Iris pigment epithelial cell (primary cell): ENCODE measurements around the gene LRIT3.
"Not testable (repeated sequence)": the region's sequence is repeated elsewhere in the genome, so short reads cannot be mapped to it uniquely, and the experiment has no call there.

Experiments
- DNase-seq: peaks from one replicate; pipeline ENCODE4 v3.0.0-alpha.2; 2011; ENCODE audit warnings: low read depth

The LRIT3 gene

GRCh38 chr4:109859426-109860300, 11.8 kb downstream of the LRIT3 start:
- not testable (repeated sequence) for DNase-seq

- DNase-seq, result no peak
These were observed 13.4 kb downstream of the LRIT3 start for GRCh38 chr4:109861271-109861670.

GRCh38 chr4:109861916-109862511, 14.1 kb downstream of the LRIT3 start:
- DNase-seq, result no peak

GRCh38 chr4:109864134-109864533, 16.2 kb downstream of the LRIT3 start:
- no peak for DNase-seq

- DNase-seq, result no peak
These were observed 22.2 kb downstream of the LRIT3 start for GRCh38 chr4:109870061-109870460.

- no peak for DNase-seq
These were observed 24.2 kb downstream of the LRIT3 start for GRCh38 chr4:109872065-109872464.

GRCh38 chr4:109872950-109873656, 25.2 kb downstream of the LRIT3 start:
- DNase-seq, result no peak

- no peak for DNase-seq
These were observed 26.0 kb downstream of the LRIT3 start for GRCh38 chr4:109873791-109874514.

- no peak for DNase-seq
These were observed 27.2 kb downstream of the LRIT3 start for GRCh38 chr4:109875106-109875505.

GRCh38 chr4:109875553-109875952, 27.6 kb downstream of the LRIT3 start:
- DNase-seq, result not testable (repeated sequence)

- DNase-seq, result no peak
These were observed 28.8 kb downstream of the LRIT3 start for GRCh38 chr4:109876634-109877265.

- DNase-seq, result no peak
These were observed 29.5 kb downstream of the LRIT3 start for GRCh38 chr4:109877400-109877799.

GRCh38 chr4:109878355-109878754, 30.4 kb downstream of the LRIT3 start:
- no peak for DNase-seq

GRCh38 chr4:109879081-109879480, 31.2 kb downstream of the LRIT3 start:
- no peak for DNase-seq

- no peak for DNase-seq
These were observed 31.9 kb downstream of the LRIT3 start for GRCh38 chr4:109879636-109880314.

- no peak for DNase-seq
These were observed 38.4 kb downstream of the LRIT3 start for GRCh38 chr4:109886303-109886702.

GRCh38 chr4:109887071-109887470, 39.2 kb downstream of the LRIT3 start:
- DNase-seq, result no peak

GRCh38 chr4:109890076-109890475, 42.2 kb downstream of the LRIT3 start:
- no peak for DNase-seq

GRCh38 chr4:109902559-109903251, 54.8 kb downstream of the LRIT3 start:
- DNase-seq, result no peak

GRCh38 chr4:109908731-109909130, 60.8 kb downstream of the LRIT3 start:
- DNase-seq, result peak; percentile 6

- no peak for DNase-seq
These were observed 62.3 kb downstream of the LRIT3 start for GRCh38 chr4:109910256-109910655.
